WTC11 (cell line): ENCODE data around the gene GPX8. TPM values are rescaled to one million over a fixed set of nuclear protein-coding genes. Genes with fewer than 3 reads are reported as not detected.

Experiments
- ATAC-seq: fragments of 200-7000 bp; cut with Tn5 transposase; 2 replicates; pipeline ENCODE4 v1.10.0; 2021; ENCODE audit warnings: mild to moderate bottlenecking, moderate library complexity
- CTCF ChIA-PET: fragments of 300-600 bp; sonication (Branson Sonifier 250); formaldehyde crosslinking; loops from one replicate; lab custom pipeline; 2021; ENCODE audit warnings: antibody characterized with exemption; lab: Charles Lee
- POLR2A ChIA-PET: fragments of 350-600 bp; sonication (Branson Sonifier 250); formaldehyde crosslinking; loops from one replicate; lab custom pipeline; 2021; ENCODE audit warnings: antibody characterized with exemption; lab: Charles Lee
- DNase-seq: peaks from one replicate; pipeline ENCODE4 v3.0.0; 2021; ENCODE audit warnings: low spot score
- H3K27ac Mint-ChIP-seq: 2 replicates; pipeline ENCODE4 v1.8.0; 2021; ENCODE audit warnings: mixed read lengths
- H3K27me3 Mint-ChIP-seq: 2 replicates; pipeline ENCODE4 v1.8.0; 2021; ENCODE audit warnings: low read depth, mild to moderate bottlenecking, moderate library complexity, mixed read lengths
- H3K36me3 Mint-ChIP-seq: 2 replicates; pipeline ENCODE4 v1.8.0; 2021; ENCODE audit warnings: mixed read lengths
- H3K4me1 Mint-ChIP-seq: 2 replicates; pipeline ENCODE4 v1.8.0; 2022; ENCODE audit warnings: mixed read lengths
- H3K4me3 Mint-ChIP-seq: 2 replicates; pipeline ENCODE4 v1.8.0; 2021; ENCODE audit warnings: mild to moderate bottlenecking, moderate library complexity, mixed read lengths
- H3K9me3 Mint-ChIP-seq: 2 replicates; pipeline ENCODE4 v1.8.0; 2021; ENCODE audit warnings: mixed read lengths
- AR ChIP-seq: fragments of 250-450 bp; sonication (Bioruptor Pico); IDR thresholded peaks from 2 replicates; pipeline ENCODE4 v1.9.0; 2021; ENCODE audit warnings: mild to moderate bottlenecking
- CDX4 ChIP-seq: fragments of 250-450 bp; sonication (Bioruptor Pico); IDR thresholded peaks from 2 replicates; pipeline ENCODE4 v1.9.0; 2021; ENCODE audit warnings: moderate library complexity, mild to moderate bottlenecking, inconsistent platforms, borderline replicate concordance
- FOXP1 ChIP-seq: sonication (generic); formaldehyde crosslinking; IDR thresholded peaks from 2 replicates; pipeline ENCODE4 v1.8.0; 2022; ENCODE audit warnings: missing genetic modification reagents, mild to moderate bottlenecking, moderate library complexity, borderline replicate concordance
- IRF1 ChIP-seq: sonication (generic); formaldehyde crosslinking; IDR thresholded peaks from 2 replicates; pipeline ENCODE4 v1.8.0; 2023; ENCODE audit warnings: missing genetic modification reagents
- JUN ChIP-seq: sonication (generic); formaldehyde crosslinking; IDR thresholded peaks from 2 replicates; pipeline ENCODE4 v1.8.0; 2023; ENCODE audit warnings: mild to moderate bottlenecking, missing genetic modification reagents
- NFYB ChIP-seq: sonication (generic); formaldehyde crosslinking; conservative IDR thresholded peaks from 2 replicates; pipeline ENCODE4 v1.8.0; 2022; ENCODE audit warnings: low read depth, missing genetic modification reagents
- NR1H2 ChIP-seq: sonication (generic); formaldehyde crosslinking; IDR thresholded peaks from 2 replicates; pipeline ENCODE4 v1.9.0; 2021; ENCODE audit warnings: mild to moderate bottlenecking, moderate library complexity, missing genetic modification reagents
- NR3C1 ChIP-seq: sonication (generic); formaldehyde crosslinking; conservative IDR thresholded peaks from 2 replicates; pipeline ENCODE4 v1.8.1; 2023; ENCODE audit warnings: low read depth, mild to moderate bottlenecking, missing genetic modification reagents
- PRDM15 ChIP-seq: sonication (generic); formaldehyde crosslinking; IDR thresholded peaks from 2 replicates; pipeline ENCODE4 v1.8.0; 2022; ENCODE audit warnings: missing genetic modification reagents
- PREB ChIP-seq: sonication (generic); formaldehyde crosslinking; IDR thresholded peaks from 2 replicates; pipeline ENCODE4 v1.8.1; 2022; ENCODE audit warnings: mild to moderate bottlenecking, missing genetic modification reagents, moderate library complexity, borderline replicate concordance
- STAT6 ChIP-seq: sonication (generic); formaldehyde crosslinking; conservative IDR thresholded peaks from 2 replicates; pipeline ENCODE4 v1.8.1; 2023; ENCODE audit warnings: mild to moderate bottlenecking, low read depth, missing genetic modification reagents, moderate library complexity
- ZBTB21 ChIP-seq: sonication (generic); formaldehyde crosslinking; IDR thresholded peaks from 2 replicates; pipeline ENCODE4 v1.8.1; 2023; ENCODE audit warnings: mild to moderate bottlenecking, missing genetic modification reagents, borderline replicate concordance
- ZNF281 ChIP-seq: sonication (generic); formaldehyde crosslinking; IDR thresholded peaks from 2 replicates; pipeline ENCODE4 v1.8.0; 2023; ENCODE audit warnings: mild to moderate bottlenecking, missing genetic modification reagents
- total RNA-seq: library from RNA; stranded (reverse); gene quantifications from 3 replicates; pipeline ENCODE4 v1.2.3, GENCODE V29; 2021

Gene GPX8
- total RNA-seq, 1 experiment from 2014 or later = 39.2 TPM

GRCh38 chr5:55114061-55114460 lies 45.9 kb upstream of the GPX8 start (continued):
- TF ChIP-seq PRDM15 (CRISPR knock-in tag) (no peak), IRF1 (CRISPR knock-in tag) (no peak)
- TF ChIP-seq, all 79 proteins: peak for 0

- POLR2A ChIA-PET = no interaction called here
- ATAC-seq (peak; percentile 61; the same call in 1 of the 2 replicates), DNase-seq (no peak)
- H3K4me3 Mint-ChIP-seq = no peak overlapping the region
- H3K27ac Mint-ChIP-seq = no peak overlapping the region
- peaks cover 5% of the 10 kb centered on the region for H3K4me1 Mint-ChIP-seq
- TF ChIP-seq AR (CRISPR knock-in tag) (no peak), ZNF281 (CRISPR knock-in tag) (no peak), NR3C1 (no peak), STAT6 (CRISPR knock-in tag) (no peak), FOXP1 (CRISPR knock-in tag) (no peak), JUN (CRISPR knock-in tag) (no peak), PREB (CRISPR knock-in tag) (no peak), NR1H2 (no peak), ZBTB21 (CRISPR knock-in tag) (no peak), NFYB (CRISPR knock-in tag) (no peak), CDX4 (CRISPR knock-in tag) (no peak)
- no peaks in the 10 kb centered on the region for H3K27me3 Mint-ChIP-seq
- CTCF ChIA-PET = interaction anchor here (1.4 to 1.7 kb wide), 2 partner anchors 164 to 179 kb away, joined by 4 to 6 read pairs; no protein-coding TSS in a partner anchor
- no peaks in the 10 kb centered on the region for H3K9me3 Mint-ChIP-seq
- H3K36me3 Mint-ChIP-seq = no peaks in the 10 kb centered on the region
These were observed 36.6 kb upstream of the GPX8 start for GRCh38 chr5:55123365-55123764.
